ENCODE measurements around the gene NRN1L.
"Not testable (repeated sequence)": the region's sequence is repeated elsewhere in the genome, so short reads cannot be mapped to it uniquely, and the experiment has no call there.

NRN1L gene

DNA sequence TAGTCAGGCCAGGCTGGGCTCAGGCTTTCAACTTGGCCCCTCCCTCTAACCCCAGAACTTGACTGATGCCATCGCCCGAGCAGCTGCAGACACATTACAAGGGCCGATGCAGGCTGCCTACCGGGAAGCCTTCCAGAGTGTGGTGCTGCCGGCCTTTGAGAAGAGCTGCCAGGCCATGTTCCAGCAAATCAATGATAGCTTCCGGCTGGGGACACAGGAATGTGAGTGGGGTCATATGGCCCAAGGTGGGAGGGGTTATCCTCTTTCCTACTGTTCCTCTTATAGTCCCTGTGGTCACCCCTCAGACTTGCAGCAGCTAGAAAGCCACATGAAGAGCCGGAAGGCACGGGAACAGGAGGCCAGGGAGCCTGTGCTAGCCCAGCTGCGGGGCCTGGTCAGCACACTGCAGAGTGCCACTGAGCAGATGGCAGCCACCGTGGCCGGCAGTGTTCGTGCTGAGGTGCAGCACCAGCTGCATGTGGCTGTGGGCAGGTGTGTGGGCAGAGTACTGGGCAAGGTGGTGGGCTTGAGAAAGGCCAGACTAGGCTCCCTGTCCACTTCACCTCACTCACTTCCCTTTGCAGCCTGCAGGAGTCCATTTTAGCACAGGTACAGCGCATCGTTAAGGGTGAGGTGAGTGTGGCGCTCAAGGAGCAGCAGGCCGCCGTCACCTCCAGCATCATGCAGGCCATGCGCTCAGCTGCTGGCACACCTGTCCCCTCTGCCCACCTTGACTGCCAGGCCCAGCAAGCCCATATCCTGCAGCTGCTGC is 2.1 kb upstream of the NRN1L start:
- DNase-seq (ENCODE audit: low spot score), result no peak

DNA sequence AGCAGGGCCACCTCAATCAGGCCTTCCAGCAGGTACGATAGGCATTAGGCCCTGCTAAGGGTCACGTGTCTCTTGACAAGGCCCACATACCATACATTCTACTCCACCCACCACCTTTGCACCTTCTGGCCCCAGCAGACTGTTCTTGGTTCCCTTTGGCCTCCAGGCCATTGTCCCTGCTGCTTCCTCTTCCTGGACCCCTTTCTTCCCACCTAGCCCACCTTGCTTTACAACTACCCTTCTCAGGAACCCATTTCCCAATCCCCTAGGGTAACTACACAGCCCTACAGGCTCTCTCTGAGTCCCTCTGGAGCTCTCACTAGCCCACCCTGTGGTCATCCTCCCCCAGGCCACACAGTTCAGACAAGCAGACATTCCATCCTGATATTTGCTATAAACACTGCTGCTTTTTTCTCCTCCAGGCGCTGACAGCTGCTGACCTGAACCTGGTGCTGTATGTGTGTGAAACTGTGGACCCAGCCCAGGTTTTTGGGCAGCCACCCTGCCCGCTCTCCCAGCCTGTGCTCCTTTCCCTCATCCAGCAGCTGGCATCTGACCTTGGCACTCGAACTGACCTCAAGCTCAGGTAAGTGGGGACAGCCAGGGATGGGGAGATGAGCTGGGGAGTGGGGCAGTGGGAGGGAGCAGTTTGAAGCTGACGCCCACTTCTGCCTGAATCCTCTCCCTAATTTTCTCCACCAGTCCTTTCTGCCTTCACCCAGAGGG is 1.4 kb upstream of the NRN1L start:
- no peak for DNase-seq (ENCODE audit: low spot score)

DNA sequence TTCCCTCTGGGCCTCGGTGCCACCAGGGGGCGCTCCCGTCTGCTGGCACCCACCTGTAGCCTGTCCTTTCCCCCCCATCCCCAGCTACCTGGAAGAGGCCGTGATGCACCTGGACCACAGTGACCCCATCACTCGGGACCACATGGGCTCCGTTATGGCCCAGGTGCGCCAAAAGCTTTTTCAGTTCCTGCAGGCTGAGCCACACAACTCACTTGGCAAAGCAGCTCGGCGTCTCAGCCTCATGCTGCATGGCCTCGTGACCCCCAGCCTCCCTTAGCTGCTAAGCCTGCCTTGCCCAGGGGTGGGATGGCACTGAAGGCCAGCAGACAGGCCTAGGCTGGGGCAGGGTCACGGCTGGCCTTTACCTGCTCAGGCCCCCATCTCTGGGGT is 818 bp upstream of the NRN1L start:
- peak; percentile 89 for DNase-seq (ENCODE audit: low spot score)

DNA sequence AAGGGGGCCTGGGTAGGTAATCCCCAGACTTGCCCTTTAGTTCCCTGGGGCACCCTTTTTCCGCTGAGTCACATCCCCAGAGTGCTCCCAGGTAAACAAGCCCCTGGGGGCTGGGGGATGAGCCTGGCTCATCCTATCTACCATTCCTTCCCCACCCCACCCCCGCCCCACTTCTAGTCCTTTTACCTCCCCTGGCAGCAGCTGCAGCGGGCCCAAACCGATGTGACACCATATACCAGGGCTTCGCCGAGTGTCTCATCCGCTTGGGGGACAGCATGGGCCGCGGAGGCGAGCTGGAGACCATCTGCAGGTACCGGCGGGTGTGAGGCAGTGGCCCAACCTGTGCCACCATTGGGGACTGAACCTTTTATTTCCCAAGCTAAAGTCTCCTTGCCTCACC is 860 bp downstream of the NRN1L start:
- no peak for DNase-seq (ENCODE audit: low spot score)

DNA sequence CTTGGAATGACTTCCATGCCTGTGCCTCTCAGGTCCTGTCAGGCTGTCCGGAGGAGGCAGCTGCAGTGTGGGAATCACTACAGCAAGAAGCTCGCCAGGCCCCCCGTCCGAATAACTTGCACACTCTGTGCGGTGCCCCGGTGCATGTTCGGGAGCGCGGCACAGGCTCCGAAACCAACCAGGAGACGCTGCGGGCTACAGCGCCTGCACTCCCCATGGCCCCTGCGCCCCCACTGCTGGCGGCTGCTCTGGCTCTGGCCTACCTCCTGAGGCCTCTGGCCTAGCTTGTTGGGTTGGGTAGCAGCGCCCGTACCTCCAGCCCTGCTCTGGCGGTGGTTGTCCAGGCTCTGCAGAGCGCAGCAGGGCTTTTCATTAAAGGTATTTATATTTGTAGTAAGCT is 1.3 kb downstream of the NRN1L start:
- no peak for DNase-seq (ENCODE audit: low spot score)

DNA sequence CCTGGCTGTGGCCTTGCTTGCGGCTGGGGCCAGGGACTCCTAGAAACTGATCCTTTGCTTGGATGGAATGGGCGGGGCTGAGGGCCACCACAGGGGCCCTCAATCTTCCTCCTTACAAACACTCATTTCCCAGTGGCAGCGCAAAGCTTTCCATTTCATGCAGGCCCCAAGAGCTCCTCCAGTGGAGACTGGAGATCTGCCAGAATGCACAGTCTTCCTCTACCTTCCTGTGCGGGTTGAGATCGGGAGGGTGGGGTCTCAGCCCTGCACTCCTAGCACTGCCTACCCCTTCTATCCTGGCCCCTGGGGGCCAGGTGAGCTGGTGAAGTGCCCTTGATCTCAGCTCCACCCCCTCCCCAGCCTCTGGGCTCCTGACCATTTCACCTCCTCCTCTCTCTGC is 1.7 kb downstream of the NRN1L start:
- DNase-seq (ENCODE audit: low spot score), result no peak

DNA sequence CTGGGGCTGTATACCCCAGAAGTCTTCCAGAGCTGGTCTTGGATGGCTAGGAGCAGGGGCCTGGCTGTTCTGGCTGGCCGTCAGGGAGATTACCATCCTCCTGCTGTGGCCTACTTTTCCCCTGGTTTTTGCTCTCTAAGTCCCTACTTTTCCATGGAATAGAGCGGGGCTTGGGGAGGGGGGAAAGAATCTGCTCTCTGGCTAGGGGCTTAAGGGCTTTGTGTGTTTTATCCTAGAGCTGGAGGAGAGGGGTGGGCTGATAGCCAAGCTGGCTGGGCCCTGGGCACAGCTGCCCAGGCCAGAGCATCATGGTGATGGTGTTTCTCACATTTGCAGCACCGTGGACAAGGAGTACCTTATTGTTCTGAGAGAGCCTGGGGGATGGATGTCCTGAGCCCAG is 3.6 kb downstream of the NRN1L start:
- no peak for DNase-seq (ENCODE audit: low spot score)

DNA sequence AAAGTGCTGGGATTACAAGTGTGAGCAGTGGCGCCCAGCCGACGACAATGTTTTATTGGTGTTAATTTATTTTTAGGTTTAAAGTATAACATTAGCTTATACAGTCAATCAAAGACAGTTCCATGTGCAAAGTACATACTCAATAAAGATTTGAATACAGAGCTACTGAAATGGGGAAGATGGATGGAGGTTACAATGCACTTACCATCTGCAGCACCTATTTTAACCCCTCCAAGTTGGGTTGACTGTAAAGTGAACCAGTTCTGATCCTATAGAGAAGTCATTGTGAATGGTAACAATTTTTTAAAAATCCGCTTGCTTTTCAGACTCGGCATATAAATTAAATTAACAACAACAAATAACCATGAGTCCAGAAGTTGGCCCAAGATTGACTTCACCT is 7.7 kb downstream of the NRN1L start:
- DNase-seq (ENCODE audit: low spot score), result no peak

DNA sequence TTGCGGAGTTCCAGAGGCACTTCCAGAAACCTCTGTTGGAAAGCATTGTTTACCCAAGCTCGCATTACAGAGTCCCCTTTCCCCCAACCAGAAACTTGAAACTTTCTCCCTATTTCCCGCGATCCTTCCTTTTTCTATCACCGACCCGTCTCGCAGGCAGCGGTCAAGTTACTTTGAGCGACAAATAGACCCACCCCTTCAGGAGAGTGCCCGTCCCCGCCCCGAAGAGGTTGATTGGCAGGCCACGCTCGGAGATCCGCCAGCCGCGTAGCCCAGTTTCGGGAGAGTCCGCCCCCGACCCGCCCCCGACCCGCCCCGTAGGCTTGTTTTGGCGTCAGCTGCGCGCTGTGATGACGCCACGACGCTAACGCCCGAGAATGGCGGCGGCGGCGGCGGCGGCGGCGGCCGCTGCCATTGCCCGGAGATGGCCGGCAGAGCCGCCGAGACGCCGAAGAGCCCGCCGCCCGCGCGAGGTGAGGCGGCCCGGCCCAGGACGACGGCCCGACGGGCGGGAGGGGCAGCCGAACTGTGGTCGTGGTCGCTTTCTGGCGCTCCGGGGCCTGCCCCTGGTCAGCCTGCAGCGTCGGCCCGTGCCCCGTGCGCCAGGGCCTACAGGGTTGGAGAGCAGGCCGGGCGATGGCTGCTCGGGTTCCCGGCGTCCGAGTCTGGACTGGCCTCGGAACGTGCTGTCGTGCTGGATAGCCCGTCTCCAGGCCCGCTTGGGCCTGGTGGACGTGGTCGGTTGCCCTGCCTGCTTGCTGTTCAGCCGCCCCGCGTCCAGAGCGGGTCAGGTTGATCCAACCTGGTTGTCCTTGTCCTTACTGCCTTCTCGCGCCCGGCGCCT is 8.4 kb downstream of the NRN1L start, which contains the start of gene PSKH1:
Gene PSKH1 (plus strand): TSS at position 356 of the 844 bp plus-strand sequence. CDS start 15,496 bp downstream, outside the sequence.
- DNase-seq (ENCODE audit: low spot score), result peak; percentile 99

DNA sequence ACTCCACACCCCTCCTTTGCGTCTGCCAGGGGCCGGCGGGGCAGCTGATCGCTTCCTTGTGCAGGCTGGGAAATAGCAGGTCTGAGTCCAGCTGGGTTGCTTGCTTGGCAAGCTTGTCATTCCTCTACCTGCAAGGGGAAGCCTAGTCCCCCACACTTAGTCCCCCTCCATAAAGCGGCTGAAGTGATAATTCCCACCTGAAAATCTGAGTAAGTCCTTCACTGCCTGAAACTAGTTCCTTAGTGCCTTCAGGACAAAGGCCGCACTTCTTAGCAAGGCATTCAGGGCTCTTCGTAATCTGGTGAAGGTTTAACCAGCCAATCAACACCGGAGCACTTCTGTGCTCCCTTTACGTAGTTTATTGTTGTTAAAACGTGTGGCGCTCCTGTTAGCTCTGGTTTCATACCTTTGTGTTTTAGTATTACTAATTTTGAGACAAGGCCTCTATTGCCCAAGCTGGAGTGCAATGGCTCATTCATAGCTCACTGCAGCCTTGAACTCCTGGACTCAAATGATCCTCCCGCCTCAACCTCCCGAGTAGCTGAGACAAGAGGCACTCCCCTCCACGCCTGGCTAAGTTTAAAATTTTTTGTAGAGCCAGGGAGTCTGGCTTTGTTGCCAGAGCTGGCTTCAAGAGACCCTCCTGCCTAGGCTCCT is 9.2 kb downstream of the NRN1L start:
- DNase-seq (ENCODE audit: low spot score), result no peak

DNA sequence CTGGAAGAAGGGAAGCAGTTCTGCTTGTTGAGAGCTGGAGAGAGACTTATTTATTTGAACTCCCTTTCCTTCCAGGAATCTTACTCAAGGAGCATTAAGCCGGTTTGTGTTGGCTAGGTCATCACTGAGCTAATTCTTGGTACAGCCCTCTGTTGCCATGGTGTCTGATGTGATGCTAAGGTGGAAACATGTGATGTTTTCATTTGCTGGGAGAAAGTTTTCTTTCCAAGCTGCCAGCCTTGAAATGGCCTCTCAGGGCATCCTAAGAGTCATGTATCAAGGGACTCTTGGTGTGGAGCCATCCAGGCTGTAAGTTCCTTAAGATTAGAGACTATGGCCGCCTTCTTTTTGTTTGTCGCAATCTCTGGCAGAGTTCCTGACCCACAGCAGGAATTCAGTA is 12.5 kb downstream of the NRN1L start:
- DNase-seq (ENCODE audit: low spot score), result no peak

DNA sequence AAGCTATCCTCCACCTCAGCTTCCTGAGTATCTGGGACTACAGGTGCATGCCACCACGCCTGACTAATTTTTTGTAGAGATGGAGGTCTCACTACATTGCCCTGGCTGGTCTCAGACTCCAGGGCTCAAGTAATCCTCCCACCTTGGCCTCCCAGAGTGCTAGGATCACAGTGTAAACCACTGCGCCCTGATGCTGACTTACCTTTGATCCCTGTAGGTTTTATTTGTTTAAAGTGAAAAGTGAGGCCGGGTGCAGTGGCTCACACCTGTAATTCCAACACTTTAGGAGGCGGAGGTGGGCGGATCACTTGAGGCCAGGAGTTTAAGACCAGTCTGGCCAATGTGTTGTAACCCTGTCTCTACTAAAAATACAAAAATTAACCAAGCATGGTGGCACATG is 17.0 kb downstream of the NRN1L start:
- no peak for DNase-seq (ENCODE audit: low spot score)

DNA sequence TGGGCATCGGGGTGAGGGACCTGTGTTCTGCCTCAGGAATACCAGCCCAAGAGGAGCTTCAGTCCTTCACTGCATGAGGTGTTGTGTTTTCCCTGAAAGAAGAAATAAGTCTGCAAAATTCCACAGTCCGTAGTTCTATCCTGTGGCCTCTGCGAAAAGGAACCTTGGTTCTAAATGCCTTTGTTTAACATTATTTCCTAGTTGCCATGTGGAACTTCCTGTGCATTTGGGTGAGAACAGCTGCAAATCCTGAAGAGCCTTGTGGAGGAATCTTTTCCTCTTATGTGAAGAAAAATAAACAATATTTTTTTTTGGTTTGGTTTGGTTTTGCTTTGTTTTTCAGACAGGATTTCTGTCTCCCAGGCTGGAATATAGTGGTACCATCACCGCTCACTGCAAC is 18.1 kb downstream of the NRN1L start:
- no peak for DNase-seq (ENCODE audit: low spot score)

DNA sequence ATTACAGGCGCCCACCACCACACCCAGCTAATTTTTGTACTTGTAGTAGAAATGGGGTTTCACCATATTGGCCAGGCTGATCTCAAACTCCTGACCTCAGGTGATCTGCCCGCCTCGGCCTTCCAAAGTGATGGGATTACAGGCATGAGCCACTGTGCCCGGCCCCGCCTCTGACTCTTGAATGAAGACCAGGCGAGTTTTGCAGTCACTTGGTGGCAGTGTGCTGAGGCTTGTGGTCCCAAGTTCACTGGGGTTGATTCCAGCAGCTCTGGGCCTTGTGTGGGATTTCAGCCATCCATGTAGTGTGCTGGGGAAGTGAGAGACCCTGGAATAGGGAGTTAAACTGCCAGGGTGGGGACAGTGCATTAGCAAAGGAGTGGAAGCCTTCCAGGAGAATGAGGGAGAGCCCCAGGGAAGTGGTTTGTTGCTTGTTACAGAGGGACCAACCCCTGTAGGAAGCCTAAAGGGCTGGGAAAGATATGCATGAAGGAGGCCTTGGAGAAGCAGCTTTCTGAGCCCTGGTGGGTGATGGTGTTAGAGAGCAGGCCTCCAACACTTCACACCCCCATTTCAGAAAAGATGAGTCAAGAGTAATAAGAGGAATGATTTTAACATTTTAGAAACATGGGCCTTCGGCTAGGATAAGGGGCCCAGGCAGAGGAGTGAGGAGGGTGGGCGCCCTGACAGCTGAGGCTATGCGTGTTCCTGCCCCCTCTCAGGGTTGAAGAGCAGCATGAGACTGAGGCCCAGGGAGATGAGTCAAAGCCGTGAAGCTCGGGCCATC is 22.9 kb downstream of the NRN1L start:
- no peak for DNase-seq (ENCODE audit: low spot score)

DNA sequence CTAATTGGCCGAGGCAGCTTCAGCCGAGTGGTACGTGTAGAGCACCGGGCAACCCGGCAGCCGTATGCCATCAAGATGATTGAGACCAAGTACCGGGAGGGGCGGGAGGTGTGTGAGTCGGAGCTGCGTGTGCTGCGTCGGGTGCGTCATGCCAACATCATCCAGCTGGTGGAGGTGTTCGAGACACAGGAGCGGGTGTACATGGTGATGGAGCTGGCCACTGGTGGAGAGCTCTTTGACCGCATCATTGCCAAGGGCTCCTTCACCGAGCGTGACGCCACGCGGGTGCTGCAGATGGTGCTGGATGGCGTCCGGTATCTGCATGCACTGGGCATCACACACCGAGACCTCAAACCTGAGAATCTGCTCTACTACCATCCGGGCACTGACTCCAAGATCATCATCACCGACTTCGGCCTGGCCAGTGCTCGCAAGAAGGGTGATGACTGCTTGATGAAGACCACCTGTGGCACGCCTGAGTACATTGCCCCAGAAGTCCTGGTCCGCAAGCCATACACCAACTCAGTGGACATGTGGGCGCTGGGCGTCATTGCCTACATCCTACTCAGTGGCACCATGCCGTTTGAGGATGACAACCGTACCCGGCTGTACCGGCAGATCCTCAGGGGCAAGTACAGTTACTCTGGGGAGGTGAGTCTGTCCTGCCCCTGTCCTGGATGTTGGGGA is 24.5 kb downstream of the NRN1L start:
- no peak for DNase-seq (ENCODE audit: low spot score)

DNA sequence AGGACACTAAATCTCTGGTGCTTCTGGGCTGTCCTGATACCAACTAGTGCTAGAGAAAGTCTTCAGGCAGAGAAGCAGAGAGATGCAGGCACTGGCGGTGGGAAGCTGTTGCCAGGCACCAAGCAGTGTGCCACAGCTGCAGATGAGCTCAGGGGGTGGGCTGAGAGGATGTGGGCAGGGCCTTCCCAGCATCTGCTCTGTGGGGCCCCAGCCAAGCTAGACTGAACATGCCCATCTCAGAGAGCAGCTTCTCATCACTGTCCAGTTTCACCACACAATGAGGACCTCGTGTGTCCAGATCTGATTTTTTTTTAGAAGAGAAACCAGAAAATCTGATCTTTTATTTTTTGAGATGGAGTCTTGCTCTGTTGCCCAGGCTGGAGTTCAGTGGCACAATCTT is 25.5 kb downstream of the NRN1L start:
- no peak for DNase-seq (ENCODE audit: low spot score)

DNA sequence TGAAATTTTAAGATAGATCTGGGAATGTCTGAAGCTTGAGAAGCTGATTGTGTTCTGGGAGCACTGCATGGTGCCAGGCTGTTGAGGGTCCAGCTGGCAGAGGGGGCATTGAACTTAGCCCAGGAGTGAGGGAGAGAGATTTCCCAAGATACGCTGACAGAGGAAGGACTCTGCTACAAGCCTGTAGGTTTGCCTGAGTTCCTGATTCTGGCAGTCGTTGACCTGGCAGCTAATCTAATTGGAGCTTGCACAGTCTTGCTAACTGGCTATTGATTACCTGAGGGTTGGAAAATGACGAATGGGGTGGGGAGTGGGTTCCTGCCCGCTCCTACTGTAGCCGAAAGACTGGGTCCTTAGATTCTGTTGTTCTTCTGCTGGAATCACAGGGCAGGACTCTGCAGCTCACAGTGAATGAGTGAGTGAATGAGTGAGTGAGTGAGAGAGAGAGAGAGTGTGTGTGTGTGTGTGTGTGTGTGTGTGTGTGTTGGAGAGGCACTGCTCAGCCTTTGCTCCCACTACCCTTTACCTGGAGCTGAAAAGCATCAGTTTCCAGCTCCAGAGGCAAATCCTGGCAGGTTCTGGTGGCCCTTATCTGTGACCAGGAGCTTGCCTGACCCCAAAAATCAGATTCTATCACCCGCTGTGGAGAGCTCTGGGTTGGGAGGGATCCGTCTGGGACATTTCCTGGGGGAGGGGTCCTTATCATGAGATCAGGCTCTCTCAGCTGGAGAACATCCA is 30.2 kb downstream of the NRN1L start:
- DNase-seq (ENCODE audit: low spot score), result no peak

DNA sequence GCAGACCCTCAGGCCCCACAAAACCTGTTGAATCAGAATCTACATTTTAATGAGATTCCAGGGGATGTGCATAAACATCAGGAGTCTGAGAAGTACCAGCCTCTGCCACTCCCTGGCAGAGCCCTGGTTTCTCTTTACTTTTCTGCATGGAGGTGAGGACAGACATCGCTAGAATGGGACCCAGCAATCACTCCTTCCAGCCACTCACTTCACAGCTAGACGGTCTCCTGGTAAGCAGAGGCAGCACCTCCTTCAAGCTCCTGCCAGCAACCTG is 30.7 kb downstream of the NRN1L start:
- not testable (repeated sequence) for DNase-seq (ENCODE audit: low spot score)

DNA sequence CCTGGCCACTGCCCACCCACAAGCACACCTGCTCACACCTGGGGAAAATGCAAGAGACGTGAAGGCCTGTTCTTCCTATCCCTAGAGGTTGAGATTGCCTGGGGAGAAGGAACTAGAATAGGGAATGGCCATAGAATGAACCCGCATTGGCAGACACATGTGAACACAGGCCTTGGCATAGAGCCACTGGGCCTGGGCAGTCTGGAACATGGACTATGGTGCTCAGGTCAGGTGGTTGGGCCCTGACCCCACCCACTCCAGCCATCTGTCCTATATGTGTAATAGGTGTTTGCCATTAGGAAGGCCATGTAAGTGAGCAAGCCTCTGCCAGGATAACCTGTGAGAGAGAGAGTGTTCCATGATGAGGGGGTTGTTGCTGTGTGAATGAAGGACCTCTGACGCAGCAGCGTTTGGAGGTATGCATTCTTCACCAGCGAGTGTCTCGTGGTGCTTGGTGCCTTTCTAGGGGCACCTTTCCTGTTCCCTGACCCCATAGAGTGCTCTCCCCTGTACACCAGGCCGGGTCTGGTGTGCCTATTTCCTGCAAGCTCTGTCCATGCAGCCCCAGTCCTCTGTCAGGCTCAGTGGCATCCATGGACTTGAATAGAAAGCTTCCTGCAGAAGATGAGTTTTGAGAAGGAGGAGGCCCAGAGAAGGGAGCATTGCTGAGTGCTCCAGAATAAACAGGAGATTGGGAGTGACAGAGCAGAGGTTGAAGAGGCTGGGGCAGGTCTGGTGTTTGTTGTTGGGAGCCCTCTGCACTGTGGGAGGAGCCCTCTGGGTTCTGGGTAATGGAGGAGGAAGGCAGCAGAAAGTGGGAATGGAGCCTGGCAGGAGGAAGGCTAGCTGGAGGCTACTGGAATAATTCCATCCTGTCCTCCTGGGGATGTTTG is 31.4 kb downstream of the NRN1L start:
- DNase-seq (ENCODE audit: low spot score), result no peak

Measured in hepatic stellate cell (primary cell).